ENCODE results near the gene PRICKLE2. TPM values are rescaled to one million over a fixed set of nuclear protein-coding genes. Genes with fewer than 3 reads are reported as not detected.

PRICKLE2 gene
- total and polyA plus RNA-seq, 2 donors (not counting 3 experiments of a cell fraction or from before 2014, with no cell fraction given), result 3.0 to 7.1 TPM

DNA sequence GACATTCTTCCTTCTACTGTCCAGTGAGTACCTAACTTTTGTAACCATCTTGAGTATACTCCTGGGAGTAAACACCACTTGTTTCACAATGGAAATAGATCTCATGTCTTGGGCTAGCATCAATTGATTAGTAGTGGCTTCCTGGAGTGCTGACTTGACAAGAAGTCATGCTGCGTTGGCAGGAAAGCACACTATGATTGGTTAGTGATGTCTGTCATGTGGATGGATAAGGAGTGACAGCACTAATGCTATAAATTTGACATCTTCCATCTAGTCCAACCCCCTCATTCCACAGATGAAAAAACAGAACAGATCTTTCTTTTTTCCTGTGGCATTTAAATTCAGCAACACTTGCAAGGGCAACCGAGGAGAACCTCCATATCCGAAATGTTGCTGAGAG lies 47.6 kb upstream of the PRICKLE2 start:
- intact Hi-C loops (cut with micrococcal nuclease) (no loop called here), dilution Hi-C loops (cut with MboI; ENCODE audit: extremely low pct_ligation_motif_present, low sequenced_read_pairs) (no loop called here)
- Histone ChIP-seq H3K4me2 (ENCODE audit: insufficient read depth, low read length) (no peak overlapping the region), H4K20me1 (replicated peaks; ENCODE audit: control insufficient read depth, extremely low read depth, insufficient read depth, low read length) (no peaks in the 10 kb centered on the region), H3K79me2 (ENCODE audit: control insufficient read depth, insufficient read depth, low read length) (no peaks in the 10 kb centered on the region), H3K27ac (ENCODE audit: insufficient read depth, low read depth, low read length) (no peak overlapping the region), H3K4me1 (ENCODE audit: control insufficient read depth, extremely low read depth, insufficient read depth, low read length) (peaks cover 4% of the 10 kb centered on the region), H3K9ac (replicated peaks; ENCODE audit: extremely low read depth, insufficient read depth, low read length) (no peak overlapping the region), H3K9me1 (replicated peaks; ENCODE audit: control insufficient read depth, extremely low read depth, insufficient read depth, low read length) (no peaks in the 10 kb centered on the region), H3K27me3 (ENCODE audit: control insufficient read depth in 2 of 2, insufficient read depth in 2 of 2, low read length in 2 of 2) (peaks cover 5 to 13% of the 10 kb centered on the region in 2 experiments), H2AFZ (ENCODE audit: low read depth, low read length) (no peak overlapping the region), H3K36me3 (ENCODE audit: control insufficient read depth in 2 of 2, extremely low read depth in 1 of 2, insufficient read depth in 2 of 2, low read length in 2 of 2) (no peaks in the 10 kb centered on the region), H3K4me3 (replicated peaks in 1 of 3; ENCODE audit: insufficient read depth in 1 of 3, low read depth in 1 of 3, low read length in 3 of 3) (no peak overlapping the region), H3K9me3 (replicated peaks; ENCODE audit: control insufficient read depth, insufficient read depth, low read length) (no peaks in the 10 kb centered on the region)
- ChIA-PET POLR2A (no interaction called here), CTCF (interaction anchor here (1.3 kb wide), 1 partner anchor 9 kb away, joined by 6 read pairs; no protein-coding TSS in a partner anchor)
- DNase-seq (ENCODE audit: low read depth, low spot score) (no peak), FAIRE-seq (no peak)
- TF ChIP-seq FOS (IDR thresholded peaks at IDR 0.05; ENCODE audit: borderline replicate concordance, insufficient read depth, low read length) (no peak), MYC (IDR thresholded peaks at IDR 0.05; ENCODE audit: low read depth, low read length) (no peak), POLR2A (IDR thresholded peaks at IDR 0.05; ENCODE audit: low read depth, low read length) (no peak), EZH2 (IDR thresholded peaks at IDR 0.05; ENCODE audit: borderline replicate concordance, low read depth, low read length, severe bottlenecking) (no peak), GATA2 (IDR thresholded peaks at IDR 0.05; ENCODE audit: insufficient read depth, insufficient read length, low read depth, low read length) (no peak), POLR2AphosphoS5 (IDR thresholded peaks at IDR 0.05; ENCODE audit: insufficient read depth, low read depth, low read length) (no peak), JUN (IDR thresholded peaks at IDR 0.05; ENCODE audit: borderline replicate concordance, insufficient read depth, insufficient read length, low read depth) (no peak)
- TF ChIP-seq, protein P1, sequence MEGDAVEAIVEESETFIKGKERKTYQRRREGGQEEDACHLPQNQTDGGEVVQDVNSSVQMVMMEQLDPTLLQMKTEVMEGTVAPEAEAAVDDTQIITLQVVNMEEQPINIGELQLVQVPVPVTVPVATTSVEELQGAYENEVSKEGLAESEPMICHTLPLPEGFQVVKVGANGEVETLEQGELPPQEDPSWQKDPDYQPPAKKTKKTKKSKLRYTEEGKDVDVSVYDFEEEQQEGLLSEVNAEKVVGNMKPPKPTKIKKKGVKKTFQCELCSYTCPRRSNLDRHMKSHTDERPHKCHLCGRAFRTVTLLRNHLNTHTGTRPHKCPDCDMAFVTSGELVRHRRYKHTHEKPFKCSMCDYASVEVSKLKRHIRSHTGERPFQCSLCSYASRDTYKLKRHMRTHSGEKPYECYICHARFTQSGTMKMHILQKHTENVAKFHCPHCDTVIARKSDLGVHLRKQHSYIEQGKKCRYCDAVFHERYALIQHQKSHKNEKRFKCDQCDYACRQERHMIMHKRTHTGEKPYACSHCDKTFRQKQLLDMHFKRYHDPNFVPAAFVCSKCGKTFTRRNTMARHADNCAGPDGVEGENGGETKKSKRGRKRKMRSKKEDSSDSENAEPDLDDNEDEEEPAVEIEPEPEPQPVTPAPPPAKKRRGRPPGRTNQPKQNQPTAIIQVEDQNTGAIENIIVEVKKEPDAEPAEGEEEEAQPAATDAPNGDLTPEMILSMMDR (IDR thresholded peaks at IDR 0.05; ENCODE audit: extremely low read depth in 1 of 2, insufficient read depth in 1 of 2, low read depth in 1 of 2, low read length in 2 of 2), result no peak
- TF ChIP-seq, protein P2, sequence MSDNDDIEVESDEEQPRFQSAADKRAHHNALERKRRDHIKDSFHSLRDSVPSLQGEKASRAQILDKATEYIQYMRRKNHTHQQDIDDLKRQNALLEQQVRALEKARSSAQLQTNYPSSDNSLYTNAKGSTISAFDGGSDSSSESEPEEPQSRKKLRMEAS (IDR thresholded peaks at IDR 0.05; ENCODE audit: insufficient read depth, insufficient read length), result no peak
- BruUV-seq (replicated peaks), result no TSS peak
